ENCODE data around the gene RHPN2. TPM values are rescaled to one million over a fixed set of nuclear protein-coding genes. Genes with fewer than 3 reads are reported as not detected.

Gene RHPN2
- total and polyA plus RNA-seq, 2 experiments from 2014 or later = 15.7 to 29.6 TPM

DNA sequence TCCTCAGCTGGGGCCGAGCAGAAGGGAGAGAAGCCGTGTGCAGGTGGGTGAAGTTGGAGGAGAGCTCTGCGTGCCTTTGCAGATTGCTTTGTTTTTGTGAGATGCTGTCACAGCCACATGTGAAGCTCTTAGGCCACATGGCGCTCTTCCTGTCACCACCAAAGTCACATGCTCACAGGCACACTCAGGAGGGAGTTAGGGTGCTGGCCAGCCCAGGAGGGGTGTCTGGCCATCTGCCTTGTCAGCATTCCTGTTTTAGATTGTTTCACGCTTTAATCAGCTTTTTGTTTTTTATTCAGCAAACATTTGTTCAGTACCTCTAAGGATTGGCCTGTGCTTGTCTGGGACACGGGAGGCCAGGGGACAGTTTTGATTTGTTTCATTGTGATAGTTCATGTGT lies 38.2 kb upstream of the RHPN2 start (continued):
- TF ChIP-seq CREB1 (CRISPR knock-in tag; IDR thresholded peaks at IDR 0.05; ENCODE audit: low read depth) = no peak
- TF ChIP-seq, protein P1, sequence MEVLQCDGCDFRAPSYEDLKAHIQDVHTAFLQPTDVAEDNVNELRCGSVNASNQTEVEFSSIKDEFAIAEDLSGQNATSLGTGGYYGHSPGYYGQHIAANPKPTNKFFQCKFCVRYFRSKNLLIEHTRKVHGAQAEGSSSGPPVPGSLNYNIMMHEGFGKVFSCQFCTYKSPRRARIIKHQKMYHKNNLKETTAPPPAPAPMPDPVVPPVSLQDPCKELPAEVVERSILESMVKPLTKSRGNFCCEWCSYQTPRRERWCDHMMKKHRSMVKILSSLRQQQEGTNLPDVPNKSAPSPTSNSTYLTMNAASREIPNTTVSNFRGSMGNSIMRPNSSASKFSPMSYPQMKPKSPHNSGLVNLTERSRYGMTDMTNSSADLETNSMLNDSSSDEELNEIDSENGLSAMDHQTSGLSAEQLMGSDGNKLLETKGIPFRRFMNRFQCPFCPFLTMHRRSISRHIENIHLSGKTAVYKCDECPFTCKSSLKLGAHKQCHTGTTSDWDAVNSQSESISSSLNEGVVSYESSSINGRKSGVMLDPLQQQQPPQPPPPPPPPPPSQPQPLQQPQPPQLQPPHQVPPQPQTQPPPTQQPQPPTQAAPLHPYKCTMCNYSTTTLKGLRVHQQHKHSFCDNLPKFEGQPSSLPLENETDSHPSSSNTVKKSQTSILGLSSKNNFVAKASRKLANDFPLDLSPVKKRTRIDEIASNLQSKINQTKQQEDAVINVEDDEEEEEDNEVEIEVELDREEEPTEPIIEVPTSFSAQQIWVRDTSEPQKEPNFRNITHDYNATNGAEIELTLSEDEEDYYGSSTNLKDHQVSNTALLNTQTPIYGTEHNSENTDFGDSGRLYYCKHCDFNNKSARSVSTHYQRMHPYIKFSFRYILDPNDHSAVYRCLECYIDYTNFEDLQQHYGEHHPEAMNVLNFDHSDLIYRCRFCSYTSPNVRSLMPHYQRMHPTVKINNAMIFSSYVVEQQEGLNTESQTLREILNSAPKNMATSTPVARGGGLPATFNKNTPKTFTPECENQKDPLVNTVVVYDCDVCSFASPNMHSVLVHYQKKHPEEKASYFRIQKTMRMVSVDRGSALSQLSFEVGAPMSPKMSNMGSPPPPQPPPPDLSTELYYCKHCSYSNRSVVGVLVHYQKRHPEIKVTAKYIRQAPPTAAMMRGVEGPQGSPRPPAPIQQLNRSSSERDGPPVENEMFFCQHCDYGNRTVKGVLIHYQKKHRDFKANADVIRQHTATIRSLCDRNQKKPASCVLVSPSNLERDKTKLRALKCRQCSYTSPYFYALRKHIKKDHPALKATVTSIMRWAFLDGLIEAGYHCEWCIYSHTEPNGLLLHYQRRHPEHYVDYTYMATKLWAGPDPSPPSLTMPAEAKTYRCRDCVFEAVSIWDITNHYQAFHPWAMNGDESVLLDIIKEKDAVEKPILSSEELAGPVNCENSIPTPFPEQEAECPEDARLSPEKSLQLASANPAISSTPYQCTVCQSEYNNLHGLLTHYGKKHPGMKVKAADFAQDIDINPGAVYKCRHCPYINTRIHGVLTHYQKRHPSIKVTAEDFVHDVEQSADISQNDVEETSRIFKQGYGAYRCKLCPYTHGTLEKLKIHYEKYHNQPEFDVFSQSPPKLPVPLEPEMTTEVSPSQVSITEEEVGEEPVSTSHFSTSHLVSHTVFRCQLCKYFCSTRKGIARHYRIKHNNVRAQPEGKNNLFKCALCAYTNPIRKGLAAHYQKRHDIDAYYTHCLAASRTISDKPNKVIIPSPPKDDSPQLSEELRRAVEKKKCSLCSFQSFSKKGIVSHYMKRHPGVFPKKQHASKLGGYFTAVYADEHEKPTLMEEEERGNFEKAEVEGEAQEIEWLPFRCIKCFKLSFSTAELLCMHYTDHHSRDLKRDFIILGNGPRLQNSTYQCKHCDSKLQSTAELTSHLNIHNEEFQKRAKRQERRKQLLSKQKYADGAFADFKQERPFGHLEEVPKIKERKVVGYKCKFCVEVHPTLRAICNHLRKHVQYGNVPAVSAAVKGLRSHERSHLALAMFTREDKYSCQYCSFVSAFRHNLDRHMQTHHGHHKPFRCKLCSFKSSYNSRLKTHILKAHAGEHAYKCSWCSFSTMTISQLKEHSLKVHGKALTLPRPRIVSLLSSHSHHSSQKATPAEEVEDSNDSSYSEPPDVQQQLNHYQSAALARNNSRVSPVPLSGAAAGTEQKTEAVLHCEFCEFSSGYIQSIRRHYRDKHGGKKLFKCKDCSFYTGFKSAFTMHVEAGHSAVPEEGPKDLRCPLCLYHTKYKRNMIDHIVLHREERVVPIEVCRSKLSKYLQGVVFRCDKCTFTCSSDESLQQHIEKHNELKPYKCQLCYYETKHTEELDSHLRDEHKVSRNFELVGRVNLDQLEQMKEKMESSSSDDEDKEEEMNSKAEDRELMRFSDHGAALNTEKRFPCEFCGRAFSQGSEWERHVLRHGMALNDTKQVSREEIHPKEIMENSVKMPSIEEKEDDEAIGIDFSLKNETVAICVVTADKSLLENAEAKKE (CRISPR knock-in tag; IDR thresholded peaks at IDR 0.05) = no peak
- TF ChIP-seq ZNF114 (CRISPR knock-in tag; IDR thresholded peaks at IDR 0.05) = no peak
- no peak for TF ChIP-seq JUNB (IDR thresholded peaks at IDR 0.05; ENCODE audit: unreplicated experiment)

DNA sequence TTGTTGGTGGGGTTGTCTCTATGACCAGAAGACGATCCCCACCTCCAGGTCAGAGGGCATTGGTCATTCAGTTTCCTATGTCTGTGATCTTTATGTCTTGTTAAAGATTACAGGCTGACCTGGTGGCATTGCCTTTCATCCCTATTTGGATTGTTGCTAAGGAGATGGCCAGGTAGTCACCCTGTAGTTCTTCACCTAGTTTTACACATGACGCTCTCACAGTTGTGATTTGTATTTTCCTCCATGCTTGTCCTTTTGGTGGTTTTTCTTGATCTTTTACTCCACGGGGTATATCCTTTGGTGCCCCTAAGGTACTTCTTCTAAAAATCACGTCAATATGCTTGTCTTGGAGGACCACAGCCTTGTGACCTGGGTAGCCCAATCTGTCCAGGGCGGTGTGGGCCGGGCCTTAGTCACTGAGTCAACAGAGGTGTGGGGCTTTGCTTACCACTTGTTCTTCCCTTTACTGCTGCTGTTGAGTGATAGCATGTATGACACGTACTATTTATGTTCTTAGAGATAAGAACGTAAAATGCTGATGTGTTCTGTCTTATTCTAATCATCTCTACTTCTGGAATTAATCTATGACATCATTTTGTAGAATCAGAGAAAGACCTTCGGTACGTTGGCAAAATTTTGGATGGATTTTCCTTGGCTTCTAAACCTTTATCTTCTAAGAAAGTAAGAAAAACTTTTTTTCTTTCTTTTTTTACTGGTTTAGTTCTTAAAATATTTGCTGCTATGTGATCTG lies 36.4 kb upstream of the RHPN2 start:
- Histone ChIP-seq H3F3A (replicated peaks; ENCODE audit: low read depth) (no peaks in the 10 kb centered on the region), H3K79me2 (replicated peaks; ENCODE audit: insufficient read depth) (no peaks in the 10 kb centered on the region), H3K27me3 (ENCODE audit: insufficient read depth) (no peaks in the 10 kb centered on the region), H2AFZ (no peak overlapping the region), H3K4me3 (no peak overlapping the region), H3K27ac (ENCODE audit: low read depth) (no peak overlapping the region), H3K9me2 (ENCODE audit: insufficient read depth) (no peaks in the 10 kb centered on the region), H3K4me2 (no peak overlapping the region), H3K36me3 (ENCODE audit: insufficient read depth) (peaks cover 21% of the 10 kb centered on the region), H3K4me1 (ENCODE audit: insufficient read depth) (no peaks in the 10 kb centered on the region), H4K20me1 (replicated peaks; ENCODE audit: insufficient read depth) (peaks cover 6% of the 10 kb centered on the region; the same call in 1 of the 2 replicates)
- Mint-ChIP-seq H3K27ac (peak overlapping the region; percentile 40; the same call in 1 of the 2 replicates), H3K4me1 (no peaks in the 10 kb centered on the region), H3K9me3 (no peaks in the 10 kb centered on the region), H3K36me3 (ENCODE audit: low read depth) (peaks cover 54% of the 10 kb centered on the region), H3K4me3 (no peak overlapping the region), H3K27me3 (ENCODE audit: insufficient read depth, low read depth, poor library complexity) (no peaks in the 10 kb centered on the region)
- no peak for ATAC-seq
- no peak for DNase-seq (ENCODE audit: low spot score)
- TF ChIP-seq EZH2phosphoT487 (IDR thresholded peaks at IDR 0.05; ENCODE audit: unreplicated experiment) (no peak), NANOG (IDR thresholded peaks at IDR 0.05; ENCODE audit: borderline replicate concordance) (no peak), ZNF331 (CRISPR knock-in tag; IDR thresholded peaks at IDR 0.05; ENCODE audit: low read depth) (no peak), JUNB (IDR thresholded peaks at IDR 0.05; ENCODE audit: unreplicated experiment) (no peak)
- TF ChIP-seq, protein P1 (CRISPR knock-in tag; IDR thresholded peaks at IDR 0.05) = no peak
- TF ChIP-seq, protein P2, sequence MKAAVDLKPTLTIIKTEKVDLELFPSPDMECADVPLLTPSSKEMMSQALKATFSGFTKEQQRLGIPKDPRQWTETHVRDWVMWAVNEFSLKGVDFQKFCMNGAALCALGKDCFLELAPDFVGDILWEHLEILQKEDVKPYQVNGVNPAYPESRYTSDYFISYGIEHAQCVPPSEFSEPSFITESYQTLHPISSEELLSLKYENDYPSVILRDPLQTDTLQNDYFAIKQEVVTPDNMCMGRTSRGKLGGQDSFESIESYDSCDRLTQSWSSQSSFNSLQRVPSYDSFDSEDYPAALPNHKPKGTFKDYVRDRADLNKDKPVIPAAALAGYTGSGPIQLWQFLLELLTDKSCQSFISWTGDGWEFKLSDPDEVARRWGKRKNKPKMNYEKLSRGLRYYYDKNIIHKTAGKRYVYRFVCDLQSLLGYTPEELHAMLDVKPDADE (IDR thresholded peaks at IDR 0.05) = no peak
